Mammary epithelial cell (primary cell): ENCODE measurements around the gene MRPL53.

Source experiments
- EZH2 ChIP-seq: IDR thresholded peaks from 2 replicates; pipeline ENCODE4 v1.6.1; 2012; ENCODE audit warnings: low read length, inconsistent platforms, borderline replicate concordance
- TF ChIP-seq, protein P1 (sequence below), 2 donors: IDR thresholded peaks in 1 of 2; conservative IDR thresholded peaks in 1 of 2; 2 replicates each; pipeline ENCODE4 v1.5.1; 2011 to 2012; ENCODE audit warnings: inconsistent platforms in 2 of 2, low read length in 2 of 2, mild to moderate bottlenecking in 2 of 2, control low read depth in 1 of 2, low read depth in 1 of 2; ENCODE audit not compliant: insufficient read depth in 1 of 2; ENCODE audit errors: extremely low read depth in 1 of 2

- TF ChIP-seq, protein P1, sequence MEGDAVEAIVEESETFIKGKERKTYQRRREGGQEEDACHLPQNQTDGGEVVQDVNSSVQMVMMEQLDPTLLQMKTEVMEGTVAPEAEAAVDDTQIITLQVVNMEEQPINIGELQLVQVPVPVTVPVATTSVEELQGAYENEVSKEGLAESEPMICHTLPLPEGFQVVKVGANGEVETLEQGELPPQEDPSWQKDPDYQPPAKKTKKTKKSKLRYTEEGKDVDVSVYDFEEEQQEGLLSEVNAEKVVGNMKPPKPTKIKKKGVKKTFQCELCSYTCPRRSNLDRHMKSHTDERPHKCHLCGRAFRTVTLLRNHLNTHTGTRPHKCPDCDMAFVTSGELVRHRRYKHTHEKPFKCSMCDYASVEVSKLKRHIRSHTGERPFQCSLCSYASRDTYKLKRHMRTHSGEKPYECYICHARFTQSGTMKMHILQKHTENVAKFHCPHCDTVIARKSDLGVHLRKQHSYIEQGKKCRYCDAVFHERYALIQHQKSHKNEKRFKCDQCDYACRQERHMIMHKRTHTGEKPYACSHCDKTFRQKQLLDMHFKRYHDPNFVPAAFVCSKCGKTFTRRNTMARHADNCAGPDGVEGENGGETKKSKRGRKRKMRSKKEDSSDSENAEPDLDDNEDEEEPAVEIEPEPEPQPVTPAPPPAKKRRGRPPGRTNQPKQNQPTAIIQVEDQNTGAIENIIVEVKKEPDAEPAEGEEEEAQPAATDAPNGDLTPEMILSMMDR (conservative IDR thresholded peaks at IDR 0.05 in 1 of 2, IDR thresholded peaks at IDR 0.05 in 1 of 2; ENCODE audit: extremely low read depth in 1 of 2, insufficient read depth in 1 of 2, low read depth in 1 of 2, low read length in 2 of 2): no peak
- TF ChIP-seq EZH2: no peak
These were observed 981 bp downstream of the MRPL53 start for GRCh38 chr2:74471332-74472065.
